Cardiac muscle cell (in vitro differentiated cells and primary cell): ENCODE measurements around the gene S100A8. TPM values are rescaled to one million over a fixed set of nuclear protein-coding genes. Genes with fewer than 3 reads are reported as not detected.

Experiments used
- DNase-seq, 2 donors: peaks; one replicate each; pipeline versions ENCODE4 v3.0.0 to v3.0.0-alpha.2; 2010 to 2017; ENCODE audit warnings: low read depth in 1 of 2, low spot score in 1 of 2
- H3K27ac ChIP-seq: fragments of 200-600 bp; sonication (generic); 2 replicates; pipeline ENCODE4 v1.5.1; 2016
- H3K27me3 ChIP-seq: fragments of 200-600 bp; sonication (generic); 2 replicates; pipeline ENCODE4 v1.6.0; 2016; ENCODE audit warnings: control low read depth
- H3K36me3 ChIP-seq: fragments of 200-600 bp; sonication (generic); 2 replicates; pipeline ENCODE4 v1.5.1; 2016; ENCODE audit warnings: control low read depth
- H3K4me1 ChIP-seq: fragments of 200-600 bp; sonication (generic); 2 replicates; pipeline ENCODE4 v1.8.1; 2017; ENCODE audit warnings: low read depth, mild to moderate bottlenecking, mixed run types
- H3K4me3 ChIP-seq: fragments of 200-600 bp; sonication (generic); 2 replicates; pipeline ENCODE4 v1.5.1; 2016; ENCODE audit warnings: mild to moderate bottlenecking
- H3K9me3 ChIP-seq: fragments of 200-600 bp; sonication (generic); 2 replicates; pipeline ENCODE4 v1.5.1; 2017; ENCODE audit warnings: low read depth, mild to moderate bottlenecking, control low read depth
- CTCF ChIP-seq: IDR thresholded peaks from 2 replicates; pipeline ENCODE4 v1.5.1; 2012; ENCODE audit warnings: low read depth, mild to moderate bottlenecking, low read length
- polyA plus RNA-seq: library from polyadenylated mRNA; unstranded; fragments of >200 nt; fragmentation: Nextera tagmentation; extraction: Ambion mirVana; gene quantifications from 2 replicates; pipeline ENCODE4 v1.2.1, GENCODE V29; 2016
- total RNA-seq: library from RNA; depleted of rRNA; stranded (reverse); fragments of >200 nt; gene quantifications from 2 replicates; pipeline ENCODE4 v1.2.3, GENCODE V29; 2016

S100A8 gene
- total and polyA plus RNA-seq, 2 experiments from 2014 or later = 4.4 TPM; not detected in 1

DNA sequence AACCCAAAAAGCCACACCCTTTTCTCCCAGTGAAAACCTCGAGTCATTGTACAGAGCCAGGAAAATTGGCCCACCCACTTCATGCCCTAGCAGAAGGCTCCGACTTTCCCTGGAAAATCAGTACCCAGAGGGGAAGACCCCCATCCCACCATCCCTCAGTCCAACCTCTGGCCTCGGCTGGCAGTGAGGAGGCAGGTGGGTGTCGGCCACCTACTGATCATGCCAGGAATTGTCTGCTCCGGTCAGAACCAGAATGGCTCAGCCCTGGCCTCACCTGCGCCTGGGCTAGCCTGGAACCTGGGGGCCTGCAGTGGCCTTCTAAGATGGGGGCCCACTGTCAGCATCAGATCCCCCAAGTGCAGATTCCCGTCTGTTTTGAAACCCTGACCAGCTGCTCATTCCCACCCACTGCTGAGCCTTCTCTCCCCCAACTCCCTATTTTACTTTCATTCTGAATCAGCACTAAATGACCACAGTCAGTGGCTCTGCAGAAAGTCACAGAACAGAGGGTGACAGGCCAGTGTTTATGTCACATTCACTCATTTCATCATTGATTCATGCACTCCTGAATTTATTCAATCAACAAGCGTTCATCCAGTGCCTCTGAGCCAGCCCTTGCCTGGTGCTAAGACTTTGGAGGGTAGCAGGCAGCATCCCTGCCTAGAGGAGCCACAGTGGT, 36.2 kb downstream of the S100A8 start:
- Histone ChIP-seq H3K27me3 (no peaks in the 10 kb centered on the region), H3K36me3 (no peaks in the 10 kb centered on the region), H3K9me3 (no peaks in the 10 kb centered on the region), H3K4me1 (peaks cover 4% of the 10 kb centered on the region), H3K4me3 (no peak overlapping the region), H3K27ac (no peak overlapping the region)
- TF ChIP-seq CTCF = no peak
- DNase-seq = no peak

- Histone ChIP-seq H3K27me3 (no peaks in the 10 kb centered on the region), H3K4me1 (peaks cover 4% of the 10 kb centered on the region), H3K9me3 (no peaks in the 10 kb centered on the region), H3K27ac (no peak overlapping the region), H3K4me3 (no peak overlapping the region), H3K36me3 (no peaks in the 10 kb centered on the region)
- peak; percentile 47 for TF ChIP-seq CTCF
- peak; percentile 34 to 60 for DNase-seq
Measured at GRCh38 chr1:153353226-153353947, 37.5 kb downstream of the S100A8 start.

DNA sequence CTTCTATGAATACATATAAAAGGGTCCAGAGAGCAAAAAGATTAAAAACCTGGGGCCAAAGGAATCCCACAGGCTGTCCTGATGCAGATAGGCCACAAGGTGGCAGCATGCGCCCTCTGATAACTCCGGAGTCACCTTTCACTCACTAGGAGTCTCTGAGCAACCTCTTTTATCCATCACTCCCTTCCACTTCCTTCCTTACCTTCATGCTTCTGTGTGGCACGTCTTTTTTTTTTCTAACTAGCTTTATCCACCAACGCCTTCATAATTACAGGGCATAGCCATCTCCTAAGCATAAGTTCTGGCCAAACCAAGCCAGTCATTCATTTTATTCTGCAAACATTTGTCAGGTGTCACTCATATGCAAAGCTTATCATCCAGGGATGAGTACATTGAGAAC, 38.4 kb downstream of the S100A8 start:
- H3K4me1 ChIP-seq = no peaks in the 10 kb centered on the region
- H3K27ac ChIP-seq = no peak overlapping the region
- H3K9me3 ChIP-seq = no peaks in the 10 kb centered on the region
- H3K36me3 ChIP-seq = no peaks in the 10 kb centered on the region
- peak; percentile 86 for TF ChIP-seq CTCF
- no peak overlapping the region for H3K4me3 ChIP-seq
- no peaks in the 10 kb centered on the region for H3K27me3 ChIP-seq
- peak; percentile 81 to 85 for DNase-seq

DNA sequence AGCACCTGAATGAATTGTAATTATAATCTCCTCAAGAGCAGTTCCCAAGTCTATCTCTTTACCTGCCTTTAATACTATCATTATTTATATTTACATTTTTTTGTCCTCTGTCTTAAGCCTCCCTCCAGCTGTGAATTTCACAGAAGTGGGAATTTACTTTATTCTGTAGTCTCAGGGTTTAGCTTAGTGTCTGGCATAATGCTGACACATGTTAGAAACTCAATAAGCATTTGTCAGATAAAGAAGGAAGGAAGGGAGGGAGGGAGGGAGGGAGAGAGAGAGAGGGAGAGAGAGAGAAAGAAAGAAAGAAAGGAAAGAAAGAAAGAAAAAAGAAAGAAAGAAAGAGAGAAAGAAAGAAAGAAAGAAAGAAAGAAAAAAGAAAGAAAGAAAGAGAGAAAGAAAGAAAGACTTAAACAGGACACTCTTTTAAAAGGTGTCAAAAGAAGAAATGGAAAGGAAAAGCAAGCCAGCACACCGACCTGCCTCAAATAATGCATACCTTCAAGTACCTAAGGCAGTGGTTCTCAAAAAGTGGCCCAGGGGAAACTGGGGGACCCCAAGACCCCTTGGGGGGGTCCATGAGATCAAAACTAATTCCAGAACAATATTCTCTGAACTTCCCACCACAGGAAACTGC, 40.4 kb downstream of the S100A8 start:
- H3K9me3 ChIP-seq = no peaks in the 10 kb centered on the region
- H3K27me3 ChIP-seq = no peaks in the 10 kb centered on the region
- no peak for DNase-seq
- no peak for TF ChIP-seq CTCF
- H3K4me1 ChIP-seq = no peaks in the 10 kb centered on the region
- no peak overlapping the region for H3K27ac ChIP-seq
- no peak overlapping the region for H3K4me3 ChIP-seq
- H3K36me3 ChIP-seq = no peaks in the 10 kb centered on the region

- Histone ChIP-seq H3K36me3 (no peaks in the 10 kb centered on the region), H3K4me3 (no peak overlapping the region), H3K27ac (no peak overlapping the region), H3K4me1 (peaks cover 4% of the 10 kb centered on the region), H3K9me3 (no peaks in the 10 kb centered on the region), H3K27me3 (no peaks in the 10 kb centered on the region)
- TF ChIP-seq CTCF = no peak
- no peak for DNase-seq
Measured at GRCh38 chr1:153349363-153350320, 41.2 kb downstream of the S100A8 start.
